ENCODE data around the gene CRMP1.
"Not testable (repeated sequence)": the region's sequence is repeated elsewhere in the genome, so short reads cannot be mapped to it uniquely, and the experiment has no call there.

Gene CRMP1

DNA sequence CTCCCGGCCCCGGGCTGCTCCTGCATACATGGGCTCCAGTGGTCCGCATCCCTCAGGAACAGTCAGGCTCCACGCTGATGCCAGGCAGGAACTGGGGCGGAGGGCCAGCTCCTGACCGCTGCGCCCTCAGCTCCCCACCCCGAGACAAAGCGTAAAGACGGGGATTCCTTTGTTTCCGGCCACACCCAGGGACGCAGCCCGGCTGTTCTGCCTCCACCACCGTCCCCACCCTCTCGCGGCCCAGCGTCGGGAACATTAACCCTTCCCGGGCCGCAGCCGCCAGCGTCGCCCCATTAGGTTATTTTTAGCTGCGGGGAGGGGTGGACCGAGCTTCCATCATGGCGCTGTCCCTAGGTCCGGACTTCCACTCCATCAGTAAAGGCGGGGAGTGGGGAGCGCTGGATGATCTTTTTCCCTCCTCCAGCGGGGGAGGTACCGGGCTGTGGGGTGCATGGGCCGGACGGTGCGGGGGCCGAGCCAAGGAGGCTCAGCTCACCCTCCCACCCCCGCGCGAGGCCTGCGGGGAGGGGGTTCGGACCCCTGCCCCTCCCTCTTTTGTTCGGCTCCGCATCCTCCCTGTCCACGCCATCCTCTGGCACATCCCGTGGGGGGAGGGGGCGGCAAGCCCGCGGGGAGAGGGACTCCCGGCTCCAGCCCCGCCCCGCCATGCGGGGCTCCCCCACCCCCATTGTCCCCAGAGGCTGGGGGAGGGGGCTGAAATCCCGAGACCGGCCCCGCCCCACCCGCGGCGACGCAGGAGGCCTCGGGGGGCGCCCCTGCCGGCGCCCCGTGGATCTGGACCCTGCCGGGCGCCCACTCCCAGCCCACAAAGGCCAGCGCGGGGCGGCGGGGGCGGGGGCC is 5.3 kb downstream of the CRMP1 start:
- no peak for DNase-seq

DNA sequence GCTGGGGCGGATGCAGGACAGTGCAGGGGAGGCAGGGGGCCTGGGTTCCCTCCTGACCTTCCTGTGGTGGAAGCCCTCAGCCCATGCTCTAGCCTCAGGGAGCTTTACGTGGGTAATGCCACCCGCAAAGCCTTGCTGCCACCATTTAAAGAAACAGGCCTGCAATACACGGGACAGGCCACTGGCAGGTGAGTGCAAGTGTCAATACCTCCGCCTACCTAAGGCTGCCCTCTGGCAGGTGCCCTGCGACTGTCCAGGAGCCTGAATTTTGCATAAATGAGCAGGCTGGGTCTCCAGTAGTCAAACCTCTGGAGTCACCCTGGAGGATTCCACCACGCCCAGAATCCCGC is 5.9 kb downstream of the CRMP1 start:
- DNase-seq, result no peak

DNA sequence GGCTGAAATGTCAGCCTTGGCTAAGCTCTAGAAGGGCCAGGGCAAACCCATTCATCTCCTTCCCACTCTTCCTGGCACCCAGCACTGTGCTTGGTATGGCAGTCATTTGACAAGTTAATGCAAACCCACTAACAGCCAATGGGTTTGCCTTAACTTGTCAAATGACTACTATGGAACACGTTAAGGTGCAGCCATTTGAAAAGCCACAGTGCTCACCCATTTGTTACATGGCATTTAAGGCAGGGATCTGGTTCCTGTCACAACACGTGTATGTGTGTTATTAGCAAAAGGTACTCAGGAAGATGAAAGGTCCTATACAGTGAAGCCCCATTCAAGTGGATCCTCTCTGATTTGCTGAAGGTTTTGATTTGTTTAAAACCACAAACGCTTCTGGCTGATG is 7.2 kb downstream of the CRMP1 start:
- DNase-seq, result no peak

- no peak for DNase-seq
Measured at GRCh38 chr4:5884796-5885195, 8.1 kb downstream of the CRMP1 start.

- no peak for DNase-seq
Measured at GRCh38 chr4:5883916-5884315, 9.0 kb downstream of the CRMP1 start.

DNA sequence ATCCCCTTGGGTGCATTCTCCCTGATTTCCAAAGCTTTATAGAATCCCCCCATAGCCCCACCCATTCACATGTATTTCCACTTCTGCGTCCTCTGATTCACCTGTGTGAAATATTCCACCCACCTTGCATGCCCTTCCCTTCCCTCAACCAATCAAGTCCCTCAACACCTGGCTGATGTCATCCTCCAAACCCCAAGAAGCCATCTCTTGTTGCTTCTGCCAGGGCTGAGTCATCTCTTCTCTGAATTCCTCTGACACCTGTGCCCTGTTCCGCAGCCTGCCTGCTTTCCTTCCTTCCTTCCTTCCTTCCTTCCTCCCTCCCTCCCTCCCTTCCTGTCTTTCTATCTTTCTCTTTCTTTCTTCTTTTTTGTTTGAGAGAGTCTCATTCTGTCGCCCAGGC is 9.9 kb downstream of the CRMP1 start:
- no peak for DNase-seq

- DNase-seq, result no peak
Measured at GRCh38 chr4:5881340-5881739, 11.5 kb downstream of the CRMP1 start.

- no peak for DNase-seq
Measured at GRCh38 chr4:5878359-5878758, 14.5 kb downstream of the CRMP1 start.

GRCh38 chr4:5877392-5877791 is 15.5 kb downstream of the CRMP1 start:
- no peak for DNase-seq

- no peak for DNase-seq
Measured at GRCh38 chr4:5874811-5875449, 18.0 kb downstream of the CRMP1 start.

DNA sequence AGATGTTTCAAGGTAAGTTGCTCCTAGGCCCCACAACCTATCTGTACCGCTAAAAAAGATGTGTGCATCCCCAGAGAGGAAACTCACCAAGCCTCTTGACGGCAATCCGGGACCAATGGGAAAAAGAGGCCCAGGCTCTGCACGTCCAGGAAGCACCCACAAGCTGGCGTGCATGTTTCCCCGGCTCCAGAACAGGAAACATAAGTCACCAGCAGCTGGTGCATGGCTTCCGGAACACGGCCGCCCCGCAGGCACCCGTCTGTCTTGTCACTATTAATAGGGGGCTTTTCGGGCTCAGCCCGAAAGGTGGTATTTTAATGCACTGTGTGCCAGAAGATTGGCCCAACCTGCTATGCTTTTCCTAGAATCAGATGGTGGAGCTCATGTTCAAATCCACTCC is 22.2 kb downstream of the CRMP1 start:
- DNase-seq, result no peak

GRCh38 chr4:5869966-5870619 is 22.8 kb downstream of the CRMP1 start:
- DNase-seq, result no peak

DNA sequence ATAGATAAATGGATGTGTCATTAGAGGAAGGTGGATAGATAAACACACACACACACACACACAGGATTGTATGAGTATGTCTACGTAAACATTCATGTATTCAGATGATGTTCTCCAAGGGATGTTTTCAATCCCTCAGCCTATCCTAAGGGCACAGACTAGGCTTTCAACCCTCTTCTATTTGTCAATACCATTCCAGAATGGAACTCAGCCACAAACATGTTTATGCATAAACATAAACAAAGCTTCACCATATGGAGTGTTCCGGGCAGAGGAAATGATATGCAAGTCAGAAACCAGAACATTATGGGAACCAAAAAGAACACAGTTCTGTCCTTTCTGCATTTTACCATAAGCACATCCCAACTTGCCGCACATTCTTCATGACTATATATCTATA is 25.0 kb downstream of the CRMP1 start:
- no peak for DNase-seq

GRCh38 chr4:5866841-5867813 is 25.8 kb downstream of the CRMP1 start:
- DNase-seq, result no peak

- DNase-seq, result peak; percentile 3 to 5
Measured at GRCh38 chr4:5865896-5866599, 26.8 kb downstream of the CRMP1 start.

DNA sequence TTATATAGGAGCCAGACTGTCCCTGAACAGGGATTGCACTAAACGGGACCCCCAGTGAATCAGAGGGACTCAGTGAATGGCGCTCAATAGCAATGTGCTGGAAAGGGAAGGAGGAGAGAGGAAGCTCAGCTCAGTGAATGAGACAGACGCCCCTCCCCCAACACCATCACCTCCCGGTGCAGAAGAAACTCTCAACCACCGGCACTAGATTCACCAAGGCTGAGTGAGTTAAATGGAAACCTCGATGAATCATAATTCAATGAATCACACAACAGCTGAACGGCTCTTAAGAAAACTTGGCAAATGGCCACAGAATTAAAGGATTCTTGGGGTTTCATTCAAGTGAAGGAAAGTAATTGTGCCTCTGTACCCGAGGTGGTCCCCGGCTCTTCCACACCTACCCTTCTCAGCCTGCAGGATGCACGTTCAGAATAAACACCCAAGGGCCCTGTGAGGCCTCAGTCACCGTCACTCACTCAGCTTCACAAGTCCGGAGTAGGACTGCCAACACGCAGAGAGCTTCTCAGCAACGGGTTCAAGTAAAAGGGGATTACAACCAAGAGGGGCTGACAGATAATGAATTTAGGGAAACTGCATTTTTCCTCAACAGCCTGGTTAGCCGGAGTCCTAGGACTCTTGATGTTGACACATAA is 29.3 kb downstream of the CRMP1 start:
- no peak for DNase-seq

DNA sequence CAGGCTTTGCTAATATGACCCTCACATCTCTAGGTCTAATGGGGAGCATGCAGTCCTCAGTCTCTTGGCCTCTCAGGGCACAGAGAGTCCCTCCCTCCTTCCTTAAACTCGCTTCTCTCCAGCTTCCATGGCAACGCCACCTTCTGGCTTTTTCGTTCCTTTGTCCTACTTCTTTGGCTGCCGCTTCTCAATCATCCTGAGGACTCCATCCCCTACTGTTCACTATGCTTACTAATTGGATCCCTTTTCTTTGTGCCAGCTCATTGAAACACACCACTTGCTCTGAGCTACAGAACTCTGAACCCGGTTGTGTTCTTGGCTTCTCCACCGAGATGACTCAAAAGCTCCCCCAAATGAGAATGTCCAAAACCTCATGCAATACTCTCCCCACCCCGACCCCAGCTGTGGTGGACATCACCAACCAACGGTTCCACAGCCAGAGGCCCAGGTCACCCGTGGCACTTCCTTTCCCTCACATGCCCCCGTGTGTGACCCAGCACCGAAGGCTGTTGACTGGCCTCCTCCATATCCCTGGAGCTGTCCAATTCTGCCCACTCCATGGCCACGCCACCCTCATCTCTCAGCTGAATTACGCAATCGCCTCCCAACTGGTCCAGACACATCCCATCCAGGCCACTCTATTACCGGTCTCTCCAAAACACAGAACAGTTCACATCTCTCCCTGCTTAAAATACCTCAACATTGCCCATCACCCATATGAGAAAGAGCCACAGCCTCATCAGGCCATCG is 34.7 kb downstream of the CRMP1 start:
- DNase-seq, result no peak

GRCh38 chr4:5857199-5857598 is 35.7 kb downstream of the CRMP1 start:
- no peak for DNase-seq

DNA sequence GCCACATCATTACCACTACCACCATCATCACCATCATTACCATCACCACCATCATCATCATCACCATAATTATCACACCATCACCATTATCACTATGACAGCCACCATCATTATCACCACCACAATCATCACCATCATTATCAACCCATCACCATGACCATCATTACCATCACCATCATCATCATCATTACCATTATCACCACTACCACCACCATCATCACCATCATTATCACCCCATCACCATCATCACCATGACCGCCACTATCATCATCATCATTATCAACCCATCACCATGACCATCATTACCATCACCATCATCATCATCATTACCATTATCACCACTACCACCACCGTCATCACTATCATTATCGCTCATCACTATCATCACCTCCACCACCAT is 36.5 kb downstream of the CRMP1 start:
- not testable (repeated sequence) for DNase-seq

DNA sequence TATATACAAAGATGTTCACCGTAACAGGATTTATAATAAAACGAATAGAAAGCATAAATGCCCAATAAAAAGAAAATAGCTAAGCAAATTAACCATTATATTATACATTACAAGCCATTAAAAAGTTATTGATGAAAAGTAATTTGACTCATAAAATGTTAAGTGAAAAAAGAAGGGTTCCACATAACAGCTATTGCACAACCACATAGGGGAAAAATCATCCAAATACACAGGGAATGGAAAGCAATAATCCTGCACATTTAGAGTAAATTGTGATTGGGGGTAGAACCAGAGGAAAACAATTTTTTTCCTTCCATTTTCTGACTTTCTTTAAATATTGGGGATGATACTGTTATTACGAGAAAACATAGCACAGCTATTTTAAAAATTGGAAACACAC is 38.0 kb downstream of the CRMP1 start:
- DNase-seq, result no peak
